ENCODE data around the gene MFSD6L.

Gene MFSD6L

DNA sequence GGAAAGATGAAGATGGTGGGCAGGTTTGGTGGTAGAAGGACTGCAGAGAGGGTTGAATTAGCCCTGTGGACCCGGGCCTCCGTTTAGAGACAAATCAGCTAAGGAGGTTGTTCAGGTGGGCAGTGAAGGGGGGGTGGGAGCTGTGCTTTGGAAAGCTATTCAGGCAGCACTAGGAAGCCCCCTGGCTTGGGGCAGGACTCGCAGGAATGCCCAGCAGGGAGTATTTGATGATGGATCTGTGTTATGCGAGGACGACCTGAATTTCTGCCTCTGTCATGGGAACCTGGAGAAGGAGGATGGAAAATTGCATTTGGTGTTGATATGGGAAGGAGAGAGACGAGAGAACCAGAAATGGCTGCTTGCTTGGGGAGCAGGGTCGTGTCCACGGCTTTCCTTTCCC, 44.3 kb downstream of the MFSD6L start:
- Histone ChIP-seq H3K36me3 (ENCODE audit: insufficient read depth, low read length) (no peaks in the 10 kb centered on the region), H3K4me1 (ENCODE audit: insufficient read depth, low read length) (peaks cover 4% of the 10 kb centered on the region), H3K9ac (ENCODE audit: low read depth, low read length) (no peak overlapping the region), H3K9me3 (ENCODE audit: control insufficient read depth, insufficient read depth, low read length) (no peaks in the 10 kb centered on the region)

DNA sequence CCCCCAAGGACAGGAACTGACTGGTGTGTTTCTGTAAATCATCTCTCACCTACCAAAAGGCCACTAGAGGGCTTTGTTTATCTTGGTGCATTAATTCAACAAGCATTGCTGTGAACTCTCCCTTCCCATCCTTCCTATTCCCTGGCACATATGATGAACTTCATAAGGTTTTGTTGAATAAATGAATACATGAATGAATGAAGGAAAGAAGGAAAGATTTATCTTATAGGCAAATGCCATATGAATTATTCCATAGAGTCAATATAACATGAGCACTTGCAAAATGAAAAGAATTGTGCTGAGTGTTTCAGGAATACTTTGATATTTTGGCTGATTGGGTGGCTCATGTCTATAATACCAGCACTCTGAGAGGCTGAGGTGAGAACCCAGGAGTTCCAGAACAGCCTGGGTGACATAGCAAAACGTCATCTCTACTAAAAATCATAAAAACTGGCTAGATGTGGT, 45.2 kb downstream of the MFSD6L start:
- H3K4me1 ChIP-seq (ENCODE audit: insufficient read depth, low read length) = peaks cover 4% of the 10 kb centered on the region
- H3K9ac ChIP-seq (ENCODE audit: low read depth, low read length) = no peak overlapping the region
- H3K36me3 ChIP-seq (ENCODE audit: insufficient read depth, low read length) = no peaks in the 10 kb centered on the region
- H3K9me3 ChIP-seq (ENCODE audit: control insufficient read depth, insufficient read depth, low read length) = no peaks in the 10 kb centered on the region

DNA sequence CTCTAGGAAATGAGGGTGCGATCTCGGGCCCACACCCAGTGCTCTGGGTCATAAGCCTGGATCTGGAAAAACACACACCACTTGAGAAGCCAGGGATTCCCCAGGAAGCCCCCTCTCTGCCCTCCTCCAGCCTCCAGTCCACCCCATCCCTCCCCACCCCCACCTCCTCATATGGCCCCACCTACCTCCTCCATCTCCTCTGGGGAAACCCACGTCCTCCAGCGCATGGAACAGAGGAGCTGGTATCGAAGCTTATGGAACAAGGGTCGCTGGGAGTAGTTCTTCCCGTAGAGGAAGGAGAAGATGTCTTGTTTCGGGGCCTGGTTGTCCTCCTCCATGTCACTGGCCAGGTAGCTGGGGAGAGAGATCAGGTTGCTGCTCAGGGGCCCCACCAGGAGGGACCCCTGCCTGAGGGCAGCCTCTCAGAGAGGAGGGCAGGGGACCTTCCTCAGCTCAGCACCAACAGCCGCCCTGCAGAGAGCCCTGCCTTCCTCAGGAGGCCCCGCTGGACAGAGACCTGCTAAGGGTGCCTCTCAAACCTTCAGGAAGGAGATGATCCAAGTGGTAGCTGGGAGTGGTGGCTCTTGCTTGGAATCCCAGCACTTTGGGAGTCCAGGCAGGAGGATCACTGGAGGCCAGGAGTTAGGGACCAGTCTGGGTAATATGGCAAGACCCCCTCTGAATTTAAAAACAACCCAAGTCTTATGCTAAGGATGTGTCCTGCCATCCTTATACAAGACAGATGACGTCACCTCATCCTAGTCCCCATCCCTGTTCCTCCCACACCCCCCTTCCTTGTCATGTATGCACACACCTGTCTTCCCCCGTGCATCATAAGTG, 45.8 kb downstream of the MFSD6L start:
- Histone ChIP-seq H3K4me1 (ENCODE audit: insufficient read depth, low read length) (peaks cover 4% of the 10 kb centered on the region), H3K9me3 (ENCODE audit: control insufficient read depth, insufficient read depth, low read length) (no peaks in the 10 kb centered on the region), H3K36me3 (ENCODE audit: insufficient read depth, low read length) (no peaks in the 10 kb centered on the region), H3K9ac (ENCODE audit: low read depth, low read length) (no peak overlapping the region)

GRCh38 chr17:8749616-8750015, 49.5 kb downstream of the MFSD6L start:
- Histone ChIP-seq H3K9ac (ENCODE audit: low read depth, low read length) (no peak overlapping the region), H3K36me3 (ENCODE audit: insufficient read depth, low read length) (no peaks in the 10 kb centered on the region), H3K4me1 (ENCODE audit: insufficient read depth, low read length) (no peaks in the 10 kb centered on the region), H3K9me3 (ENCODE audit: control insufficient read depth, insufficient read depth, low read length) (no peaks in the 10 kb centered on the region)

DNA sequence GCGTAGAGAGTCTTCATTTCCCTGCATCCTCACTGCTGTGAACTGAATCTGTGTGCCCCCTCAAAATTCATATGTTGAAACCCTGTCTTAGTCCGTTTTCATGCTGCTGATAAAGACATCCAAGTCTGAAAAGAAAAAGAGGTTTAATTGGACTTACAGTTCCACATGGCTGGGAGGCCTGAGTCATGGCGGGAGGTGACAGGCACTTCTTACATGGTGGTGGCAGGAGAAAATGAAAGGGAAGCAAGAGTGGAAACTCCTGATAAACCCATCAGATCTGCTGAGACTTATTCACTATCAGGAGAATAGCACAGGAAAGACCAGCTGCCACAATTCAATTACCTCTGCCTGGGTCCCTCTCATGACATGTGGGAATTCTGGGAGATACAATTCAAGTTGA, 51.4 kb downstream of the MFSD6L start:
- Histone ChIP-seq H3K9me3 (ENCODE audit: control insufficient read depth, insufficient read depth, low read length) (no peaks in the 10 kb centered on the region), H3K4me1 (ENCODE audit: insufficient read depth, low read length) (no peaks in the 10 kb centered on the region), H3K9ac (ENCODE audit: low read depth, low read length) (no peak overlapping the region), H3K36me3 (ENCODE audit: insufficient read depth, low read length) (no peaks in the 10 kb centered on the region)

Data from ES-I3 (cell line).